SK-N-SH (cell line): ENCODE results near the gene OPTC. TPM values are rescaled to one million over a fixed set of nuclear protein-coding genes. Genes with fewer than 3 reads are reported as not detected.

Source experiments
- CTCF ChIA-PET: fragments of 300-600, 350-600 bp; formaldehyde crosslinking; extraction: SDS; loops from one replicate; lab custom pipeline; 2021; lab: Yijun Ruan, JAX
- POLR2A ChIA-PET: fragments of 350-600 bp; sonication (Branson Sonifier 250); formaldehyde crosslinking; extraction: SDS; loops from one replicate; lab custom pipeline; 2020; ENCODE audit warnings: antibody characterized with exemption, inconsistent platforms; lab: Yijun Ruan, JAX
- DNase-seq: peaks from one replicate; pipeline ENCODE4 v3.0.0; 2012
- H2AFZ ChIP-seq: fragments of 200-600 bp; sonication (generic); 2 replicates; pipeline ENCODE4 v1.8.1; 2016; ENCODE audit warnings: antibody characterized with exemption, mild to moderate bottlenecking, low read depth
- H3F3A ChIP-seq: fragments of 200-600 bp; sonication (generic); replicated peaks from 2 replicates; pipeline ENCODE3; 2016; ENCODE audit warnings: antibody characterized with exemption, mild to moderate bottlenecking; ENCODE audit not compliant: insufficient read depth
- H3K27ac ChIP-seq, 2 experiments: fragments of 200-500 bp in 1 of 2; fragments of 200-600 bp in 1 of 2; sonication (Bioruptor generic) in 1 of 2; sonication (generic), shearing (Covaris generic) in 1 of 2; 2 replicates each; pipeline versions ENCODE4 v1.5.1 to v1.6.1; 2014 to 2016; ENCODE audit warnings: low read depth in 2 of 2, inconsistent platforms in 1 of 2, low read length in 1 of 2, mild to moderate bottlenecking in 1 of 2, mixed read lengths in 1 of 2
- H3K27me3 ChIP-seq: fragments of 200-600 bp; sonication (generic), shearing (Covaris generic); 2 replicates; pipeline ENCODE4 v1.6.1; 2016; ENCODE audit warnings: mixed run types; ENCODE audit not compliant: insufficient read depth
- H3K36me3 ChIP-seq, 2 experiments: fragments of 200-500 bp in 1 of 2; fragments of 200-600 bp in 1 of 2; sonication (Bioruptor generic) in 1 of 2; sonication (generic) in 1 of 2; replicated peaks in 1 of 2; 2 replicates each; pipeline versions ENCODE3 to v1.5.1; 2014 to 2016; ENCODE audit warnings: low read length in 1 of 2, mild to moderate bottlenecking in 1 of 2; ENCODE audit not compliant: insufficient read depth in 2 of 2, control insufficient read depth in 1 of 2
- H3K4me1 ChIP-seq, 2 experiments: fragments of 200-500 bp in 1 of 2; fragments of 200-600 bp in 1 of 2; sonication (Bioruptor generic) in 1 of 2; sonication (generic), shearing (Covaris generic) in 1 of 2; 2 replicates each; pipeline versions ENCODE4 v1.5.1 to v1.6.1; 2014 to 2016; ENCODE audit warnings: low read depth in 1 of 2, low read length in 1 of 2, mixed run types in 1 of 2; ENCODE audit not compliant: insufficient read depth in 2 of 2, control insufficient read depth in 1 of 2
- H3K4me2 ChIP-seq: fragments of 200-600 bp; sonication (generic), shearing (Covaris generic); 2 replicates; pipeline ENCODE4 v1.6.1; 2017; ENCODE audit warnings: mixed run types
- H3K4me3 ChIP-seq, 2 experiments: fragments of 200-500 bp in 1 of 2; fragments of 200-600 bp in 1 of 2; sonication (Bioruptor generic) in 1 of 2; sonication (generic), shearing (Covaris generic) in 1 of 2; 2 replicates each; pipeline versions ENCODE4 v1.5.1 to v1.8.1; 2014 to 2016; ENCODE audit warnings: low read depth in 2 of 2, inconsistent platforms in 1 of 2, low read length in 1 of 2, mild to moderate bottlenecking in 1 of 2, mixed read lengths in 1 of 2, moderate library complexity in 1 of 2
- H3K79me2 ChIP-seq: fragments of 200-600 bp; sonication (generic); 2 replicates; pipeline ENCODE4 v1.8.1; 2017; ENCODE audit warnings: mild to moderate bottlenecking; ENCODE audit not compliant: insufficient read depth
- H3K9ac ChIP-seq: fragments of 200-600 bp; sonication (generic); 2 replicates; pipeline ENCODE4 v1.6.1; 2017; ENCODE audit warnings: mixed run types
- H3K9me2 ChIP-seq: fragments of 200-600 bp; sonication (generic); 2 replicates; pipeline ENCODE4 v1.6.1; 2017; ENCODE audit warnings: mixed run types
- H3K9me3 ChIP-seq: fragments of 200-600 bp; sonication (generic); 2 replicates; pipeline ENCODE4 v1.6.1; 2017; ENCODE audit warnings: mixed run types, mild to moderate bottlenecking, moderate library complexity
- H4K20me1 ChIP-seq: fragments of 200-600 bp; sonication (generic); 2 replicates; pipeline ENCODE4 v1.6.1; 2017; ENCODE audit warnings: mild to moderate bottlenecking, mixed run types; ENCODE audit not compliant: insufficient read depth
- ELF1 ChIP-seq: IDR thresholded peaks from 2 replicates; pipeline ENCODE4 v1.4.0; 2012
- EP300 ChIP-seq, 2 experiments: IDR thresholded peaks; 2 replicates each; pipeline versions ENCODE4 v1.4.0 to v1.6.1; 2012; ENCODE audit warnings: borderline replicate concordance in 1 of 2, low read depth in 1 of 2, low read length in 1 of 2
- FOSL2 ChIP-seq: IDR thresholded peaks from 2 replicates; pipeline ENCODE4 v1.4.0; 2012; ENCODE audit warnings: low read depth, mild to moderate bottlenecking, moderate library complexity, borderline replicate concordance
- FOXJ3 ChIP-seq: sonication (generic); formaldehyde crosslinking; IDR thresholded peaks from 2 replicates; pipeline ENCODE4 v1.5.1; 2020; ENCODE audit warnings: mild to moderate bottlenecking, missing genetic modification reagents
- GABPA ChIP-seq: IDR thresholded peaks from 2 replicates; pipeline ENCODE4 v1.4.0; 2012; ENCODE audit warnings: low read depth, mild to moderate bottlenecking
- JUND ChIP-seq: IDR thresholded peaks from 2 replicates; pipeline ENCODE4 v1.4.0; 2012
- NFIC ChIP-seq: IDR thresholded peaks from 2 replicates; pipeline ENCODE4 v1.4.0; 2012; ENCODE audit warnings: borderline replicate concordance
- NRF1 ChIP-seq: IDR thresholded peaks from 2 replicates; pipeline ENCODE4 v1.6.1; 2012; ENCODE audit warnings: low read depth, mild to moderate bottlenecking, low read length
- RCOR1 ChIP-seq: fragments of 150-350 bp; IDR thresholded peaks from 2 replicates; pipeline ENCODE4 v1.6.1; 2017; ENCODE audit warnings: antibody characterized with exemption, low read length
- SIN3A ChIP-seq: IDR thresholded peaks from 2 replicates; pipeline ENCODE4 v1.6.1; 2012; ENCODE audit warnings: low read depth, mild to moderate bottlenecking, low read length, moderate library complexity, borderline replicate concordance
- TEAD4 ChIP-seq: IDR thresholded peaks from 2 replicates; pipeline ENCODE4 v1.4.0; 2012; ENCODE audit warnings: mild to moderate bottlenecking, borderline replicate concordance; ENCODE audit not compliant: insufficient read depth
- ZBTB33 ChIP-seq: IDR thresholded peaks from 2 replicates; pipeline ENCODE4 v1.4.0; 2012; ENCODE audit warnings: low read depth, borderline replicate concordance
- WGBS: methylation state at CpG from one replicate; pipeline ENCODE4 v1.1.6; 2017; ENCODE audit warnings: low lambda C conversion rate; 5-methylcytosine and 5-hydroxymethylcytosine counted together
- polyA plus RNA-seq, 3 experiments: library from polyadenylated mRNA; depleted of rRNA; stranded (reverse); fragments of >200 nt; gene quantifications; 2 replicates each; pipeline ENCODE4 v1.2.3, GENCODE V29; 2012
- TF ChIP-seq, protein P1 (sequence below): fragments of 200-600 bp; sonication (generic); IDR thresholded peaks from 2 replicates; pipeline ENCODE4 v1.6.1; 2017; ENCODE audit warnings: antibody characterized with exemption, mild to moderate bottlenecking, moderate library complexity

OPTC gene
- polyA plus RNA-seq, 1 of the 3 experiments (the other 2 are of a cell fraction): not detected

DNA sequence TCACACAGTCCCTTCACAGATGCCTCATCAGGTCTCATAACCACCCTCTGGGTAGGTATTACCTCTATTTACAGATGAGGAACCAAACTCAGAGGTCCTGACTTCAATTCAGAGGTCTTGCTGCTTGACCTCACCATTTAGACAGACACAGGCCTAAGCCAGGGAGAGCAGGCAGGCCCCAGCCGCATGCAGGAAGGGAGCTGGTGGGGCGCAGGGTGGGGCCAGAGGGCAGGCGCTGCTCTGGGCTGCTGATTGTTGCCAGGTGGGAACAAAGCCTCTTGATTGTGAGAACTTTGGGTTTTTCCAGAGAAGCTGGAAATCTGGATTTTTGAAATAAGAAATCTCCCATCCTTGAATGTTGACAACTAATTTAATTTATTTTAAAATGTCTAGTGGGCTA is 38.2 kb upstream of the OPTC start:
- Histone ChIP-seq H3K9ac (no peak overlapping the region), H3K27ac (no peak overlapping the region), H3F3A (no peaks in the 10 kb centered on the region), H3K36me3 (no peaks in the 10 kb centered on the region), H3K4me3 (no peak overlapping the region), H4K20me1 (no peaks in the 10 kb centered on the region), H2AFZ (no peak overlapping the region), H3K4me1 (peaks cover 0 to 16% of the 10 kb centered on the region in 2 experiments; a peak in 3 of 4 replicates), H3K4me2 (no peak overlapping the region), H3K79me2 (no peaks in the 10 kb centered on the region), H3K27me3 (no peaks in the 10 kb centered on the region), H3K9me2 (no peaks in the 10 kb centered on the region), H3K9me3 (no peaks in the 10 kb centered on the region)
- CTCF ChIA-PET: interaction anchor here (0.9 to 1.9 kb wide), 4 partner anchors 8 to 116 kb away, joined by 3 to 6 read pairs (median 4); no protein-coding TSS in a partner anchor
- no peak for DNase-seq
- WGBS: 97% methylated on average over 3 of the region's 3 CpGs
- POLR2A ChIA-PET: no interaction called here
- TF ChIP-seq TEAD4 (no peak), NFIC (no peak), FOSL2 (no peak), FOXJ3 (no peak), SIN3A (no peak), ELF1 (no peak)
- TF ChIP-seq, protein P1, sequence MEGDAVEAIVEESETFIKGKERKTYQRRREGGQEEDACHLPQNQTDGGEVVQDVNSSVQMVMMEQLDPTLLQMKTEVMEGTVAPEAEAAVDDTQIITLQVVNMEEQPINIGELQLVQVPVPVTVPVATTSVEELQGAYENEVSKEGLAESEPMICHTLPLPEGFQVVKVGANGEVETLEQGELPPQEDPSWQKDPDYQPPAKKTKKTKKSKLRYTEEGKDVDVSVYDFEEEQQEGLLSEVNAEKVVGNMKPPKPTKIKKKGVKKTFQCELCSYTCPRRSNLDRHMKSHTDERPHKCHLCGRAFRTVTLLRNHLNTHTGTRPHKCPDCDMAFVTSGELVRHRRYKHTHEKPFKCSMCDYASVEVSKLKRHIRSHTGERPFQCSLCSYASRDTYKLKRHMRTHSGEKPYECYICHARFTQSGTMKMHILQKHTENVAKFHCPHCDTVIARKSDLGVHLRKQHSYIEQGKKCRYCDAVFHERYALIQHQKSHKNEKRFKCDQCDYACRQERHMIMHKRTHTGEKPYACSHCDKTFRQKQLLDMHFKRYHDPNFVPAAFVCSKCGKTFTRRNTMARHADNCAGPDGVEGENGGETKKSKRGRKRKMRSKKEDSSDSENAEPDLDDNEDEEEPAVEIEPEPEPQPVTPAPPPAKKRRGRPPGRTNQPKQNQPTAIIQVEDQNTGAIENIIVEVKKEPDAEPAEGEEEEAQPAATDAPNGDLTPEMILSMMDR: no peak

GRCh38 chr1:203456577-203456976 is 37.4 kb upstream of the OPTC start:
- Histone ChIP-seq H3K79me2 (no peaks in the 10 kb centered on the region), H3K9ac (no peak overlapping the region), H3K36me3 (no peaks in the 10 kb centered on the region), H3K4me2 (no peak overlapping the region), H3K9me2 (no peaks in the 10 kb centered on the region), H3K4me3 (no peak overlapping the region), H3F3A (no peaks in the 10 kb centered on the region), H3K4me1 (peaks cover 0 to 15% of the 10 kb centered on the region in 2 experiments; a peak in 3 of 4 replicates), H3K27ac (no peak overlapping the region), H2AFZ (no peak overlapping the region), H4K20me1 (no peaks in the 10 kb centered on the region), H3K9me3 (no peaks in the 10 kb centered on the region), H3K27me3 (no peaks in the 10 kb centered on the region)
- WGBS: 80% methylated on average over 4 of the region's 4 CpGs
- POLR2A ChIA-PET: no interaction called here
- CTCF ChIA-PET: interaction anchor here (1.2 to 1.9 kb wide), 2 partner anchors 9 to 116 kb away, joined by 3 to 6 read pairs; no protein-coding TSS in a partner anchor
- TF ChIP-seq GABPA: no peak
- TF ChIP-seq ELF1: no peak
- no peak for TF ChIP-seq NRF1
- TF ChIP-seq RCOR1: no peak
- TF ChIP-seq JUND: no peak
- TF ChIP-seq EP300 (IDR thresholded peaks at IDR 0.05; ENCODE audit: borderline replicate concordance in 1 of 2, low read depth in 1 of 2, low read length in 1 of 2): no peak
- no peak for TF ChIP-seq ZBTB33
- DNase-seq: no peak
